HPDE6-E6E7 (cell line): Measurements from ENCODE around the gene HIVEP3.

Experiments
- DNase-seq: peaks from one replicate; pipeline ENCODE4 v3.0.0; 2011; ENCODE audit warnings: missing footprints; ENCODE audit errors: extremely low spot score

Gene HIVEP3

GRCh38 chr1:41762251-41762650, 156.5 kb downstream of the HIVEP3 start:
- no peak for DNase-seq

GRCh38 chr1:41758904-41759548, 159.7 kb downstream of the HIVEP3 start:
- DNase-seq: no peak

- no peak for DNase-seq
Observed at GRCh38 chr1:41758500-41758899, 160.2 kb downstream of the HIVEP3 start.

- no peak for DNase-seq
Observed at GRCh38 chr1:41754540-41754939, 164.2 kb downstream of the HIVEP3 start.

- DNase-seq: no peak
Observed at GRCh38 chr1:41752514-41753170, 166.1 kb downstream of the HIVEP3 start.

GRCh38 chr1:41751804-41752513, 166.8 kb downstream of the HIVEP3 start:
- DNase-seq: no peak

GRCh38 chr1:41749991-41750745, 168.6 kb downstream of the HIVEP3 start:
- DNase-seq: no peak

- no peak for DNase-seq
Observed at GRCh38 chr1:41745022-41745421, 173.7 kb downstream of the HIVEP3 start.

GRCh38 chr1:41743366-41743765, 175.4 kb downstream of the HIVEP3 start:
- no peak for DNase-seq

GRCh38 chr1:41742219-41742618, 176.5 kb downstream of the HIVEP3 start:
- peak; percentile 77 for DNase-seq

- no peak for DNase-seq
Observed at GRCh38 chr1:41741244-41741643, 177.5 kb downstream of the HIVEP3 start.

- DNase-seq: no peak
Observed at GRCh38 chr1:41740630-41741239, 178.0 kb downstream of the HIVEP3 start.

- DNase-seq: no peak
Observed at GRCh38 chr1:41740058-41740457, 178.7 kb downstream of the HIVEP3 start.

- DNase-seq: no peak
Observed at GRCh38 chr1:41739061-41739955, 179.4 kb downstream of the HIVEP3 start.

GRCh38 chr1:41738475-41738874, 180.2 kb downstream of the HIVEP3 start:
- DNase-seq: no peak

GRCh38 chr1:41738006-41738405, 180.7 kb downstream of the HIVEP3 start:
- DNase-seq: no peak

- DNase-seq: no peak
Observed at GRCh38 chr1:41735631-41736260, 183.0 kb downstream of the HIVEP3 start.

- DNase-seq: no peak
Observed at GRCh38 chr1:41735139-41735538, 183.6 kb downstream of the HIVEP3 start.

- no peak for DNase-seq
Observed at GRCh38 chr1:41734201-41734970, 184.3 kb downstream of the HIVEP3 start.

GRCh38 chr1:41733725-41734124, 185.0 kb downstream of the HIVEP3 start:
- no peak for DNase-seq
